SJSA1 (cell line): ENCODE data around the gene EPHX1. TPM values are rescaled to one million over a fixed set of nuclear protein-coding genes. Genes with fewer than 3 reads are reported as not detected.

Experiments
- DNase-seq, 2 experiments: peaks; one replicate each; pipeline ENCODE4 v3.0.0-alpha.2; 2015 to 2020; ENCODE audit warnings: low spot score in 2 of 2, low read depth in 1 of 2
- H3K27ac ChIP-seq: fragments of 250-450 bp; sonication (Bioruptor Pico); 2 replicates; pipeline ENCODE4 v1.5.1; 2020; ENCODE audit warnings: mild to moderate bottlenecking, moderate library complexity
- H3K27me3 ChIP-seq: fragments of 250-450 bp; sonication (Bioruptor Pico); replicated peaks from 2 replicates; pipeline ENCODE4 v1.5.1; 2020; ENCODE audit warnings: mild to moderate bottlenecking, moderate library complexity
- H3K36me3 ChIP-seq: fragments of 250-450 bp; sonication (Bioruptor Pico); 2 replicates; pipeline ENCODE4 v1.5.1; 2020; ENCODE audit warnings: mild to moderate bottlenecking
- H3K4me1 ChIP-seq: fragments of 250-450 bp; sonication (Bioruptor Pico); replicated peaks from 2 replicates; pipeline ENCODE4 v1.6.1; 2021; ENCODE audit warnings: mild to moderate bottlenecking
- H3K4me3 ChIP-seq: fragments of 250-450 bp; sonication (Bioruptor Pico); 2 replicates; pipeline ENCODE4 v1.5.1; 2020; ENCODE audit warnings: mild to moderate bottlenecking
- H3K9me3 ChIP-seq: fragments of 250-450 bp; sonication (Bioruptor Pico); replicated peaks from 2 replicates; pipeline ENCODE4 v1.5.1; 2020; ENCODE audit warnings: mild to moderate bottlenecking
- total RNA-seq: library from RNA; depleted of rRNA; stranded (reverse); fragments of >200 nt; shearing (Covaris generic); gene quantifications from 2 replicates; pipeline ENCODE4 v1.2.3, GENCODE V29; 2014

EPHX1 gene
- total RNA-seq, 1 experiment from 2014 or later, result 29.0 TPM

GRCh38 chr1:225815526-225816178 is 5.7 kb downstream of the EPHX1 start:
- Histone ChIP-seq H3K27me3 (no peaks in the 10 kb centered on the region), H3K4me3 (no peak overlapping the region), H3K9me3 (no peaks in the 10 kb centered on the region), H3K4me1 (peaks cover 56% of the 10 kb centered on the region), H3K36me3 (peaks cover 26% of the 10 kb centered on the region), H3K27ac (no peak overlapping the region)
- no peak for DNase-seq

GRCh38 chr1:225816643-225817538 is 7.0 kb downstream of the EPHX1 start:
- Histone ChIP-seq H3K9me3 (no peaks in the 10 kb centered on the region), H3K4me3 (no peak overlapping the region), H3K36me3 (peaks cover 29% of the 10 kb centered on the region), H3K27me3 (no peaks in the 10 kb centered on the region), H3K27ac (peak overlapping the region; percentile 88), H3K4me1 (peaks cover 48% of the 10 kb centered on the region)
- peak in 1 of 2 experiments; percentile 14 for DNase-seq

GRCh38 chr1:225817611-225818061 is 7.7 kb downstream of the EPHX1 start:
- H3K4me1 ChIP-seq, result peaks cover 48% of the 10 kb centered on the region
- no peaks in the 10 kb centered on the region for H3K9me3 ChIP-seq
- peak; percentile 89 to 95 for DNase-seq
- no peaks in the 10 kb centered on the region for H3K27me3 ChIP-seq
- peaks cover 32% of the 10 kb centered on the region for H3K36me3 ChIP-seq
- peak overlapping the region; percentile 88 for H3K27ac ChIP-seq
- no peak overlapping the region for H3K4me3 ChIP-seq

GRCh38 chr1:225818229-225818628 is 8.3 kb downstream of the EPHX1 start:
- H3K27me3 ChIP-seq, result no peaks in the 10 kb centered on the region
- H3K4me1 ChIP-seq, result peaks cover 44% of the 10 kb centered on the region
- no peak overlapping the region for H3K4me3 ChIP-seq
- no peaks in the 10 kb centered on the region for H3K9me3 ChIP-seq
- no peak for DNase-seq
- peak overlapping the region; percentile 88 for H3K27ac ChIP-seq
- peaks cover 32% of the 10 kb centered on the region for H3K36me3 ChIP-seq

GRCh38 chr1:225819346-225820192 is 9.6 kb downstream of the EPHX1 start:
- Histone ChIP-seq H3K4me3 (no peak overlapping the region), H3K4me1 (peaks cover 32% of the 10 kb centered on the region), H3K27me3 (no peaks in the 10 kb centered on the region), H3K9me3 (no peaks in the 10 kb centered on the region), H3K27ac (no peak overlapping the region), H3K36me3 (peaks cover 24% of the 10 kb centered on the region)
- no peak for DNase-seq

GRCh38 chr1:225820522-225821120 is 10.7 kb downstream of the EPHX1 start:
- Histone ChIP-seq H3K9me3 (no peaks in the 10 kb centered on the region), H3K27me3 (no peaks in the 10 kb centered on the region), H3K4me1 (peaks cover 32% of the 10 kb centered on the region), H3K27ac (no peak overlapping the region), H3K4me3 (no peak overlapping the region), H3K36me3 (peaks cover 21% of the 10 kb centered on the region)
- DNase-seq, result no peak

GRCh38 chr1:225822655-225823403 is 12.9 kb downstream of the EPHX1 start:
- peaks cover 15% of the 10 kb centered on the region; the same call in 1 of the 2 replicates for H3K36me3 ChIP-seq

GRCh38 chr1:225823811-225824261 is 13.9 kb downstream of the EPHX1 start:
- Histone ChIP-seq H3K27me3 (no peaks in the 10 kb centered on the region), H3K4me1 (peaks cover 10% of the 10 kb centered on the region), H3K4me3 (no peak overlapping the region), H3K27ac (no peak overlapping the region), H3K9me3 (no peaks in the 10 kb centered on the region), H3K36me3 (peaks cover 15% of the 10 kb centered on the region; the same call in 1 of the 2 replicates)
- no peak for DNase-seq

More at GRCh38 chr1:225822655-225823403, 12.9 kb downstream of the EPHX1 start:
- no peak for DNase-seq
- peaks cover 17% of the 10 kb centered on the region for H3K4me1 ChIP-seq
- no peak overlapping the region for H3K4me3 ChIP-seq
- no peaks in the 10 kb centered on the region for H3K9me3 ChIP-seq
- no peak overlapping the region for H3K27ac ChIP-seq
- no peaks in the 10 kb centered on the region for H3K27me3 ChIP-seq

- H3K9me3 ChIP-seq, result no peaks in the 10 kb centered on the region
- H3K4me3 ChIP-seq, result no peak overlapping the region
- DNase-seq, result no peak
- H3K36me3 ChIP-seq, result peaks cover 17% of the 10 kb centered on the region
- H3K4me1 ChIP-seq, result peaks cover 10% of the 10 kb centered on the region
- no peaks in the 10 kb centered on the region for H3K27me3 ChIP-seq
- no peak overlapping the region for H3K27ac ChIP-seq
Observed at GRCh38 chr1:225824533-225824941, 14.6 kb downstream of the EPHX1 start.

GRCh38 chr1:225825078-225825477 is 15.2 kb downstream of the EPHX1 start:
- Histone ChIP-seq H3K36me3 (peaks cover 15% of the 10 kb centered on the region), H3K27me3 (no peaks in the 10 kb centered on the region), H3K4me1 (peaks cover 9% of the 10 kb centered on the region), H3K27ac (no peak overlapping the region), H3K4me3 (no peak overlapping the region), H3K9me3 (no peaks in the 10 kb centered on the region)
- DNase-seq, result no peak

- no peak overlapping the region for H3K4me3 ChIP-seq
- no peaks in the 10 kb centered on the region for H3K9me3 ChIP-seq
- no peaks in the 10 kb centered on the region for H3K27me3 ChIP-seq
- no peak overlapping the region for H3K27ac ChIP-seq
- H3K4me1 ChIP-seq, result peaks cover 3% of the 10 kb centered on the region
- peaks cover 16% of the 10 kb centered on the region for H3K36me3 ChIP-seq
- DNase-seq, result no peak
Observed at GRCh38 chr1:225825607-225826007, 15.7 kb downstream of the EPHX1 start.

GRCh38 chr1:225827076-225827475 is 17.2 kb downstream of the EPHX1 start:
- peaks cover 26% of the 10 kb centered on the region for H3K36me3 ChIP-seq

More at GRCh38 chr1:225827076-225827475, 17.2 kb downstream of the EPHX1 start:
- Histone ChIP-seq H3K4me1 (no peaks in the 10 kb centered on the region), H3K9me3 (no peaks in the 10 kb centered on the region), H3K4me3 (no peak overlapping the region), H3K27ac (no peak overlapping the region), H3K27me3 (no peaks in the 10 kb centered on the region)
- DNase-seq, result no peak
